Non-pigmented ciliary epithelial cell (primary cell): ENCODE measurements around the gene MIOS.

Experiments
- DNase-seq: peaks from one replicate; pipeline ENCODE4 v3.0.0-alpha.2; 2010; ENCODE audit warnings: low read depth

The MIOS gene

DNA sequence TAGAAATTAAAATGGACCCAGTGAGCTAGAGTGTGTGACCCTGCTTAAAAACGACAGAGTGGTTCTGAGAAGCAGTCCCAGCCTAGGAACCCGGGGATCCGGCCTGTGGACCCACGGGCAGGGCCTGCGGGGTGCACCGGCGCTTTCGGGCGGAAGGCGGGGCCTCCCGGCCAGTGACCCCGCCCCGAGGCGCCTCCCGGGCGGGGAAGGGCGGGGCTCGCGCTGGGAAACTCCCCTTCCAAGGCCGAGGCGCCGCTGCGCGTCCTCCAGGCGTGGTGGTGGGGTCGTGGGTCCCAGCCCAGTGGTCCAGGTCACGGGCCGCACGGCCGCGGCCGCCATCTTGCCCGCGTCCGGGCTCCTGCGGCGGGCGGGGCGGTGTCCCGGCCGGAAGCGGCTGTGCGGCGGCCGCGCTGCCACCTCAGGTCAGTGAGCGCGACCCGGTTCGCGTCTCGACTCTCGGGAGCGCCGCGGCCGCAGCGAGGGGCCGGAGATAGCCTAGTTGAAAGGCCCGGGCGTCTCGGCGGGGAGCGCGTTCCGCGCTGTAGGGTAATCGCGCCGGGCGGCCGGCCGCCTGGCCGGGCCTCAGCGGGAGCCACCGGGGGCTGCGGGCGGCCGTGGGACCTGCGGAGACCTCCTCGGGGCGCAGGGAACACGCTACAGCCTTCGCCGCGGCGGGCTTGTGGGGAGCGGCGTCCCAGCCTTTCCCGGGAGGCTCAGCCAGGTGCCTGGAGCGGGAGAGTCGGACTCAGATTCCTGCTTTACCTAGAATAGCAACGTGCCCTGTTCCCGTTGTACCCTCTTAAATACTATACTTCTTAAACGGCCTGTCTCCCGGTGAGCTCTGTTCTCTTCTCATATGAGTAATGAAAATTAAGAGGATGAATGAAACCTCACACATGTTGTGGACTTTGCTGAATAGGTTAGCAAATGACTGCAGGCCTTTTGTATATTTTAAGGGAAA is at the start of gene MIOS:
TSS of gene MIOS (plus strand) at position 234 of the 961 bp plus-strand sequence. CDS start 5,592 bp downstream, outside the sequence.
- no peak for DNase-seq

DNA sequence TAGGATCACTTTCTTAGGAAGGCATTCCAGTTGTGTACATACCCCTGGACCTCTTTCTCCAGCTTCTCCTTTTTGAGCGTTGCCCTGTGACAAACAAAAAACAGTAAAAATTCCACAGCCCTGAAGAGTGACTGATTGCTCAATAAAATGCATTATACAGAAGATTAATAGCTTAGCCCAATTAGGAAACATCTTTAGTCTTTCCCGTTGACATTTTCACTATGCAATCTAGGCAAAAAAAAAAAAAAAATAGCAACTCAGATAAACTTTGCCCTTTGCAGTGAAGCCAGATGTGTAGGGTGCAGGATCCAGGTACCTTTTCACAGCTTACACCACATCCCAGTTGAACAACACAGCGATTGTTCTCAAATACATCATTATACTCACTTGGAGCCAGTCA is 48.9 kb upstream of the MIOS start:
- DNase-seq: no peak

DNA sequence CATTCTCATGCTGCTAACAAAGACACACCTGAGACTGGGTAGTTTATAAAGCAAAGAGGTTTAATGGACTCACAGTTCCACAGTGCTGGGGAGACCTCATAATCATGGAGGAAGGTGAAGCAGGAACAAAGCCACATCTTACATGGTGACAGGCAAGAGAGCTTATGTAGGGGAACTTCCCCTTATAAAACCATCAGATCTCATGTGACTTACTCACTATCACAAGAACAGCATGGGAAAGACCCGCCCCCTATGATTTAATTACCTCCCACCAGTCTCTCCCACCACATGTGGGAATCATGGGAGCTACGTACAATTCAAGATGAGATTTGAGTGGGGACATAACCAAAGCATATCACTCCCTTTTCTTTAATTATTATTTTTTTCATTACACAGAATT is 47.6 kb upstream of the MIOS start:
- DNase-seq: no peak

DNA sequence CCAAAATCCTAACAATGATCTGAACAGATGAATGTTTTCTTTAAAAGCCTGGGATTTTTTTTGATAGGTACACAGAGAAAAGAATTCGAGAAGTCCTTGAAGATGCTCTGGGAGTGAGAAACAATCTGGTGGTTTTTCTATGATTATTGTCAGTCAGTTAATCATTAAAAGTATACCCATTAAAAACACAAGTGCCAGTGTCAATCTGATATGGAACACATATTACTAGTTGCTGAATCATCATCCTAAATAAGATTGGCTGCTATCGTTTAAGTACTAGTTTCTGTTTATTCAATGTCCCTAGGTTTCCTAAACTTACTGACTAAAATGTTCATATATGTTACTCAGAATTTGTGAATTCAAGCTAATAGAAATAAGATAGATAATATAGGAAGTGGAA is 47.2 kb upstream of the MIOS start:
- DNase-seq: no peak

DNA sequence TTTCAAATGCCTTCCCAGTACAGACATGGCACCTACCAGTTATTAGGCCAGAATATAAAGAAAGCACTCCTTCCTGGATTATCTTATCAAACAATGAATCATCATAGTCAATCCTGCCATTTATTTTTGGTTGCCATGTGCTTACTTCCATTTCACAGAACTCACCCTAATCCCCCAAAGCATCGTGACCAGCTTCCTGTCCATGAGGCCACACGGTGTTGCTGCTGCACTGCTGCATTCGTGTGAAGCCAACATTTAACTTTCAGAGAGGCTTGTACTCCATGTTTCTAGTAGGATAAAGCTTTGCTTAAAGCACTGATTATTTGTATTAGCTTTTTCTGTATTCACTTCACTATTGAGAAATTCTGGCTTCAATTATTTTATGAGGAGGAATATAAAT is 45.4 kb upstream of the MIOS start:
- DNase-seq: no peak

DNA sequence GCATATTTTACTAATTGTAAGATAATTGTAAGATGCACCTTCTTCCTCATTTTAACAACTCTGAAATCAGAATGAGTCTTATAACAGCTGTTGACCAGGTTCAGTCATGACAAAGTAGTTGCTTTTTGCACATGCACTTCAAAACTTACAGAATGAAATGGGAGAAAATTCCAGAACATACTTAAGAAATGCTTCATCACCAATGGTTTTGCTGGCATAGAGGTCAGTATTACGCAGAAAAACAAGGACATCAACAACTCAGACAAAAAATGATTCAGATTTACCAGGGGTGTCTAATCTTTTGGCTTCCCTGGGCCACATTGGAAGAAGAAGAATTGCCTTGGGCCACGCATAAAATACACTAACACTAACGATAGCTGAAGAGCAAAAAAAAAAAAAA is 44.3 kb upstream of the MIOS start:
- no peak for DNase-seq

DNA sequence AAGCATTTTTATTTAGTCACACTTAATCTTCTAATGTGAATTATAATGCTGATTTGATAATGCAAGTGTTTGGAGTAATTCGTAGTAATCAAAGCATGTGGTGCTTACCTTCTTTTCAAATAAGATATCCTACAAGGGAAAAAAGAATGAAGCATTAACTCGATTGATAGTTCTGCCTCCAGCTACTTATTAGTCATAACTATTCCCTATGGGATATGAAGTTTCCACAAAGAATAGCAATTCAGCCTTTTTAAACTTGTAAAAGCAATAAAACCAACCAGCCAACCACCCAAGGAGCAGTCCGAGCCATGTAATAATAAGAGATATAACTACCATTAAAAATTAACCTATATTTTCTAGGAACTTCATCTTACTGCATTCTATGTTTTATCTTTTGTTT is 42.6 kb upstream of the MIOS start:
- DNase-seq: no peak

DNA sequence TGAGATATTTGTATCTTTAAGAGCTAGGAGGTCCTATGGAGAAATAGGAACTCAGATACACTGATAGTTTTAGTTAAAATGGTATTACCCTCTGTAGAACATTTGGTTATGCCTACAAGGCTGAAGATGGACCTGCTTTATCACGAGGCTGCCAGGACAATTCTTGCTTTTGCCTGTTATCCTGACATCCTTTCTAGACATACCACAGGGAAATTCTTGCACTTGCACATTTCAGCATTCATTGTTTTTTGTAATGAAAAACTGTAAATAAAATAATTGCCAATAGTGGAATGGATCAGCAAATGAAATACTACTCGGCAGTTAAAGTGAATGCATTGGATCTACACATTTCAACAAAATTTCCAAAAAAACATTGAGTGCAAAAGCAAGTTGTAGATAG is 40.7 kb upstream of the MIOS start:
- DNase-seq: no peak

DNA sequence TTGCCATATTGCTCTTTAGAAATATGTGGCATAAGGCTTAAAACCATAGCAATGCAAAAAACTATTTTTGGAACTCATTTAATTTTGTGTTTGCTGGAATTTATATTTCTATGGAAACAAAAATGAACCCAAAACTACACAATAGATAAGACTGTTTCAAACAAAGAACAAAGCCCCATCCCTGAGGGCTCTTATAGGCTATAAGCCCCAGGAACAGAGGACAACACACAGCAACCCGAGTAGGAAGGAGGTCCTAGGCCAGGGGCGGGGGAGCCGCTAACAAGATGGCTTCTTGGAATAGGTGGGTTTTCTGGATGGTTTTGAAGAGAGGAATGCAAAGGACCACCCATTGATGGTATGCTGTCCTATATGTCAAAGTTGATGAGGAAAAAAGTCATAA is 39.6 kb upstream of the MIOS start:
- DNase-seq: no peak

DNA sequence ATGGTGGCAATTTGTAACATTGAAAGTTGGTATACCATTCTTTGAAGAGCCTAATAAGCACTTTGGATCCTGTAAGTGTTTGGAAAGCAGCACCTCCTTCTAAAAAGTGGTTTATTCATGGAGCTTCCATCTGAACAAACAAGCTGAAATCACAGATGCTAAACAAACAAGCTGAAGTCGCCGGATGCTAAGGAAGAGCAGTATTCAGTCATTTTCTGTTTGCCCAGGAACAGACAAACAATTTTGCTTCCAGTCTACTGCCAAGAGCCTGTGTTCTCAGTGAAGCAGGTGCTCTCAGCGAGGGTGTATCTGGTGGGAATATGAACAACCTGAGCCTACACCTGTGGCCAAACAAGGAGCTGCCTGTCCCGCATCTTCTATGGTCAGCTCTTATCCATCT is 37.4 kb upstream of the MIOS start:
- DNase-seq: no peak

DNA sequence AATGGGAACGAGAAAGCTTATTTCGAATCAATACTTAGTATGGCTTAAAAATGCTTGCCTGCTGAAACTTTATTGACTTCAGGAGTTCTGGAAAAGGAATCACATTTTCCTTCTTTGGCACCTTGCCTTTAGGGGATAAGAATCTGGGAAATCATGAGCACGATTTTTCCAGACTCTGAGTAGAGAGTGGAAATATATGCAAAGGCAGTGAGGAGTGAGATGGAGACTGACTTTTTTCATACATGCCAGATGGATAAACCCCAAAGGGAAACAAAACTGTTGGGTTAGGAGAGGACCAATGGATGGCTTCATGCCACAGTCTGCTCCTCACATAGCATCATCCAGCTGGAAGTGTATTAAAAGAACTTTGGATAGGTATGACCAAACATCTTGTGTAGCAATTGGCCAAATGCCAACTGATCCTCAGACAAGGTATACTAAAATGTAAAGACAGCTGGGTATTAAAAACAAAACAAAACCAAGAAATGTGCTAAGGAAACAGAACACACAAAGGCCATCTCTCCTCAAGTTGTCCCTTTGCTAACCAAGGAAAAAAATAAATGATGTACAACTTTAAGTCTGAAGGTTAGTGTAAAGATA is 32.8 kb upstream of the MIOS start:
- no peak for DNase-seq

DNA sequence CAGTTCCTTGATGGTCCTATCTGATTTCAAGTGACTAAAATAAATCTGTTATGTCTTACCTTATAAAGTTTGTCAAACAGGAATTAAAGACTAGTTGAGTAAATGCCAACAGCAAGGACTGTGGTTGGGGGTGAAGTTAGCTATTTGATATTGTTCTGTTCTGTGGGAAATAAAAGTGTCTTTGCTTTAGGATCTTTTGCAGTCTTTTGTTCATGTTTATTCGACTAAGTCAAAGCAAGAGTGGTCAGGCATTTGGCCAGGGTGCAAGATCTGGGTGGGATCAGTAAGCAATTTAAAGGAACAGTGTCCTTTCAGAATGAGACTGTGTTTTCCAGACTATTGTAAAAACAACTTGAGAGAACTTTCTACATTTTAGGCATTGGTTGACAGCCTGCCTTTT is 31.0 kb upstream of the MIOS start, which contains the start of gene COL28A1:
TSS of gene COL28A1 (minus strand) at position 183 of the 400 bp plus-strand sequence. CDS start 2,998 bp downstream, outside the sequence.
- DNase-seq: no peak

DNA sequence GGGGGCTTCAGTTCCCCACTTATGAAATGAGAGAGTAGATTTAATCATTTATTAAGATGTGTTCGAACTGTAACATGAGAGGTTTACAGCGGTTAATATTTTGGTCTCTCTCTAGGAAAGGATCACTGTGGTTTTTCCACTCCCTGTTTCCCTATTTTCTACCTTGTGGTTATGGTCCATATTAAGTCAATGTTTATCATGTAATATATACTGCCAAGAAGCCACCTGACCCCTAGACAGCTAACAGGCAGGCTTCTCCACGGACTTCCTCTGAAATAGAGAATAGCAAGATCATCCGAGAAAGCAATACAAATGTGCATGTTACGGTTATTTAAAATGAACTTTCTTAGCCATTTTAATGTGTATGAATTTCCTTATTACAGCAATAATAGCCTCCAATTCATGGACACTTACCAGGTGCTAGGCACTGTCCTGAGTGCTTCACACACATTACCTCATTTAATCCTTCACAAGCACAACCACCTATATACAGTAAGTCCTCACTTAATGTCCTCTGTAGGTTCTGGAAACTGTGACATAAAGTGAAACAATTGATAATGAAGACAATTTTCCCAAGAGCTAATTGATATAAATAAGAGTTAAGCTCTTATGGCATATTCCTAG is 30.2 kb upstream of the MIOS start:
- no peak for DNase-seq

DNA sequence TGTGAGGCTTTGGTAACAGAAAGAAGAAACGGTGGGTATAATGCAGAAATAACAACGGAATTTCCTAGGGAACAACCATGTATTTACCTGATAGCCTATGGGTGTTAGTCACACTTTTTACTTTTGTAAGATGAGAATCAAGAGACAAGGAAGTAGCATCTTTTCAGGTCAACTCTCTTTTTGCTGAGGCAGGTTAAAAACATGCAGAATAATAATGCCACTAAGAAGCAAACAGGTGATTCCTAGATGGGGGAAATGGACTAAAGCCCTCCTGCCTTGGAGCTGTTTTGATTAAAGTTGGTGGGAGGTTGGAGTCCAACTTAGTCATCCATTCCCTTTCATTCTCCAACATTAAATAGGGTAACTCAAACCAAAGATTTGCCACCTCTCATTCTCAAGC is 29.0 kb upstream of the MIOS start:
- no peak for DNase-seq

DNA sequence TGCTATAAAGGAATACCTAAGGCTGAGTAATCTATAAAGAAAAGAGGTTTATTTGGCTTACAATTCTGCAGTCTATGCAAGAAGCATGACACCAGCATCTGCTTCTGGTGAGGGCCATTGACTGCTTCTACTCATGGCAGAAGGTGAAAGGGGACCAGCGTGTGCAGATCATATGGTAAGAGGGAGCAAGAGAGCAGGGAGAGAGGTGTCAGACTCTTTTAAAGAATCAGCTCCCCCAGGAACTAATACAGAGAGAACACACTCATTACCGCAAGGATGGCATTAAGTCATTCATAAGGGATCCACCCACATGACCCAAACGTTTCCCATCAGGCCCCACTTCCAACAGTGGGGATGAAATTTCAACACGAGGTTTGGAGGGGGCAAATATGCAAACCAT is 27.5 kb upstream of the MIOS start:
- no peak for DNase-seq

DNA sequence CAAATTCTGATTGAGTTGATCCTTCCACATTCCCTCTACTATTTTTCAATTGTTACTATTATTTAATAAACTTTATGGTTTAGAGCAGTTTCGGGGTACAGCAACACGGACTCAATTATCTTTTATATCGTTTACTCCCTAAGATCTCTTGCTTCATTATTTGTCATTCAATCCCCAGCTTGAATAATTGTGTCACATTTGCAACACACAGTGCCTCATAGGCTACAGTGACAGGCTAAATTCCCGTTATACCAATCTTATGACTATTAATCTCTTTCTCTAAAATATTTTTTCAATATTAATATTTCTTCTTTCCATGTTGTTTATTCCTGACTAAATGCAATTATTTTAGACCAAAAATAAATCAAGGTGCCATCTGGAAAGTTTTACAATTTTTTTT is 27.0 kb upstream of the MIOS start:
- no peak for DNase-seq

DNA sequence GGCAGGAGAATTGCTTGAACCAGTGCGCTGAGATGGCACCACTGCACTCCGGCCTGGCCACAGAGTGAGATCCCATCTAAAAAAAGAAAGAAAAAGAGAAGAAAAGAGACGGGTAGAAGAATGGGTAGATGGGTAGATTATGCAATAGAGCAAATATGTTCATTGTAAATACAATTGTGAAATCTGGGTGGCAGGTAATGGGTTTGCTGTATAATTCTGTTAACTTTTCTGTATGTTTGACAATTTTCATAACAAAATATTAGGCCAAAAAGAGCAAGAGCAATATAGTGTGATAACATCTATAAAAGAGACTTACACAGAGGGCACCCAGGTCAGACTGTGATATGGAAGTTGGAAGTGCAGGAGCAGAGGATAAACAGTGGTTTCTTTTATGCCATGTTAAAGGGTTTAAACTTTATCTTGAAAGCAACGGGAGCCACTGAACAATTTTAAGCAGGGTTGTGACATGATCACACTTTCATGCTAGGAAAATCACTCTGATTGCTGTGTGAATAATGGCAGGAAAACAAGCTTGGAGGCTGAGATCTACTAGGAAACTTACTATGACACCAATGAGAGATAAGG is 24.3 kb upstream of the MIOS start:
- DNase-seq: no peak

DNA sequence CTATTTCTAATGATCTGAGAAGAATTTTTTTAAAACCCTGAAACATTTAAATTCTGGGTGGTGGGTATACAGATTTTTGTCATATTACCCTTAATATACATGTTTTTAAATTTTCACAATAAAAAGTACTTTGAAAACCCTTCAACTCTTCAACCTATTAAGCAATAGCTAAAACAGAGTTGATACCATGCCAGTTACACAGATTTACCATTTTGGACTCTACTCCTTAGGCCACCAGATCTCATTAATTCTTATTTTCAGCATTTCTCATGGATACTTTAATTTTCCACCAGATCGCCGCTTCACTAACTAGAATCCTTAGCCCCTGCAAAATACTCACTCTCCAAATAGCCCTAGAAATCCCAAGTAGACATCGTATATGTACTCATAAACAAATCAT is 18.3 kb upstream of the MIOS start:
- DNase-seq: no peak

DNA sequence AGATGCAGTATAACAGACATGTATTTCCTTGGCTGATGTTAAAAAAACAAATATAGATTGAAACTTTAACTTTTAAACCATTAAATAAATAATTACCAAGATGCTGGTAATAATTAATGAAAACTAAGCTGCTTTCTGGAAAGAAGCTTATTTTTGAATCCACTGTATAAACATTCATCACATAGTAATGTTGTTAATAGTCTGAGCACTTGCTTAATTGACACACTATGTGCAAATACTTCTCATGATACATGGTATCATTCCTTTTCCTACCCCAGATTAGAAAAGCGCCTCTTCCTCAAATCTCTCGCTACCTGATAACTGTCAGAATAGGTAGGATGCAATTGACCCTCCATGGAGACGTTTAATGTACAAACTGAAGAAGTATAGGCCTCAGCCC is 16.0 kb upstream of the MIOS start:
- no peak for DNase-seq

DNA sequence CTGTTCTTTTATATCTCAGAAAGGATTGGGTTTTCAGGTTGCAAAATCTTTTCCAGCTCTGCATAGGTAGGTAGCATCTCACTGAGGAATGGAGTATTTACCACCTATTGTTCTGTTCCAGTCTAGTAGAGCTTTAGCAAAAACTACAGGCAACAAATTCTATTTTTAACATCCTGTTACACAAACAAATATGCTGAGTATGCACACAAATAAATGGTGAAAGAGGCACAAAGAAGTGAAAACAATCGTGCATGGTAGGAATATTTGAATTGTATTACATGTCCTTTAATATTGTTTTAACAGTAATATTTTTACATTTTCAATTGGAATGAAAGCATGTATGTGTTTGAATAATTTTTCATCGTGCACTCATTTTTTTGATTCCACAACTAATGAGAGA is 14.5 kb upstream of the MIOS start:
- no peak for DNase-seq

DNA sequence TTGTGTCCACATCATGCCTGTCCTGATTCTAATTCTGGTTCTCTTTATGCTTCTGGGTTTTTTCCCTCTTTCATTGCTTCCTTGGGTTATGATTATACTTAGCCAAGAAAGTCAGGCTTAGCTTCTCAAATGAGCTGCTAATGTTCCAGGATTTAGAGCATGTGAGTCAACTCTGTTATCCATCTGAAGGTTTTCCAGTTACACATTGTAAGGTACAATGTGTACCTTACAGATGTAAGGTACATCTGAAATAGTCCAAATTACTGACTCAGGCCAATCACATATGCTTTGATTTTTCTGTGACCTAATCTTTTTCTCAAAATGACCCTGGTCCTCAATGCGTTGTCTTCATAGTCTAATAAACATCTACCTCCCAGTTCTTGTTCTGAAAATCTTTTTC is 13.3 kb upstream of the MIOS start:
- DNase-seq: no peak

DNA sequence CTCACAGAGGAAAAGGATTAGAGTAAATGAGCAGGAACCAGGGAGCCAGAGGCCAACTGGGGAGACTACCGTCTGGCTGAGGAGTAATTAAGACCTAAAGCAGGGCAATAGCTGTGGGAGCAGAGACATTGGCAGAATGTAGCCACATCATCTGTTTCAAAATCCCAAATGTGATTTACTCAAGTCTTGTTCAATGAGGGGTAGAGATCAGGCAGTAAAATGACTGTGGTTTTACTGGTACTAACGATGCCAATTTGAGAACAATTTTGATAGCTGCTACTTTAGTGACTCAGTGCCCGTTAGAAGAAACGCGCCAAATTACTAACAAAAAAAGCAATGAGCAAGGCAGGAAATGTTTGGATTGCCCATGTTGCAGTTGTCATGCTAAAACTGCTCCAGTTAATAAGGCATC is 12.7 kb upstream of the MIOS start:
- DNase-seq: no peak
